Activated naive CD4-positive, alpha-beta T cell treated with anti-CD3 and anti-CD28 coated beads, Interleukin-2, amount 10 ng/mL, durations not matched to agents 5 hours and 36 hours (primary cell): ENCODE results near the gene IL3RA. TPM values are rescaled to one million over a fixed set of nuclear protein-coding genes. Genes with fewer than 3 reads are reported as not detected.

ENCODE experiments used
- microRNA-seq: library from miRNA; unstranded; fragments of <30 nt; microRNA quantifications from one replicate; pipeline ENCODE4 v1.2.0, GENCODE V29; 2022; ENCODE audit warnings: borderline microRNAs expressed, borderline replicate concordance
- total RNA-seq, 2 experiments: library from RNA; stranded (reverse); gene quantifications; one replicate each; pipeline ENCODE4 v1.2.3, GENCODE V29; 2021

Gene IL3RA
- 1 to 10 TPM; 7.9 to 8.2 TPM for total RNA-seq

DNA sequence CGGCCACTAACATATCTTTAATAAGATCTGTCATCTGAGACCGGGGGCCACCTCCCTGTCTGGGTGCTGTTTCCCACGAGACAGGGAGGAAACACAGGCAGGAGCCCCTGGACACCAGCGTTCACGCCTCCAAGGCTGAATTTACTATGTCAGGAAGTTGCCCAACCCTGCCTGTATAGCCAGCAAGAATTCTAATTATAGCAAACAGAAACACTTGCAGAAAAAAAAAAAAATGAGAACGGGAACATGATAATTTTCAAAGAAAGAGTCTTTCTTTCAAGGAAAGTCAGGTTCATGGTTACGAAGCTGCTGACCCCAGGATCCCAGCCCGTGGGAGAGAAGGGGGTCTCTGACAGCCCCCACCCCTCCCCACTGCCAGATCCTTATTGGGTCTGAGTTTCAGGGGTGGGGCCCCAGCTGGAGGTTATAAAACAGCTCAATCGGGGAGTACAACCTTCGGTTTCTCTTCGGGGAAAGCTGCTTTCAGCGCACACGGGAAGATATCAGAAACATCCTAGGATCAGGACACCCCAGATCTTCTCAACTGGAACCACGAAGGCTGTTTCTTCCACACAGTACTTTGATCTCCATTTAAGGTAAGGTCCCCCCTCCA is at the start of gene IL3RA:
Gene IL3RA (plus strand): TSS at position 455 of the 613 bp plus-strand sequence. CDS start 4,981 bp downstream, outside the sequence.

GRCh38 chrX:1391707-1392375 is 55.3 kb downstream of the IL3RA start, which contains the start of gene SLC25A6:
TSS of gene SLC25A6 (minus strand) at chrX:1392113. CDS start at chrX:1392009, 104 bp downstream.

Small RNA genes lying within 50 kb of the gene (microRNA-seq; reads per million reads assigned to microRNA genes)
- not detected for gene MIR3690

Other genes with a start within 250 kb of the IL3RA start
- gene CRLF2, start 124.1 kb upstream of the IL3RA start, total RNA-seq, result 1 to 10 TPM; 3.1 TPM
- under 1 TPM; 0.43 to 0.63 TPM for gene CSF2RA, start 68.0 kb upstream of the IL3RA start, total RNA-seq
- gene SLC25A6, start 55.3 kb downstream of the IL3RA start, total RNA-seq, result 100 to 1,000 TPM; 405 to 407 TPM
- 10 to 100 TPM; 39.7 to 41.0 TPM for gene ASMTL, start 116.1 kb downstream of the IL3RA start, total RNA-seq
- gene P2RY8, start 200.4 kb downstream of the IL3RA start, total RNA-seq, result 10 to 100 TPM; 95.2 to 95.4 TPM